ENCODE measurements around the gene ZNF473. TPM values are rescaled to one million over a fixed set of nuclear protein-coding genes. Genes with fewer than 3 reads are reported as not detected.

Gene ZNF473
- total and polyA plus RNA-seq, 2 donors (not counting 1 experiment from before 2014, with no cell fraction given): 5.5 to 9.8 TPM

- H3K27me3 Mint-ChIP-seq: no peaks in the 10 kb centered on the region
Measured at GRCh38 chr19:50008532-50008931, 17.3 kb upstream of the ZNF473 start.

GRCh38 chr19:50016225-50016807, 9.5 kb upstream of the ZNF473 start:
- H3K79me2 ChIP-seq (ENCODE audit: control insufficient read depth, insufficient read depth, low read length): peaks cover 29% of the 10 kb centered on the region
- DNase-seq (no peak), ATAC-seq (ENCODE audit: low read depth) (no peak)
- peaks cover 0 to 3% (median 0%) of the 10 kb centered on the region in 3 donors for H3K9me3 ChIP-seq (ENCODE audit: control extremely low read depth in 1 of 3, control insufficient read depth in 2 of 3, insufficient read depth in 1 of 3, low read length in 2 of 3)
- no peak for TF ChIP-seq CTCF (IDR thresholded peaks at IDR 0.05)
- TF ChIP-seq EZH2 (IDR thresholded peaks at IDR 0.05; ENCODE audit: borderline replicate concordance, insufficient read depth, low read depth, low read length, poor library complexity, severe bottlenecking): no peak
- no peak overlapping the region for H3K4me3 ChIP-seq (ENCODE audit: control extremely low read depth in 1 of 5, extremely low read depth in 1 of 5, insufficient read depth in 1 of 5, low read depth in 2 of 5, low read length in 4 of 5)
- ChIA-PET POLR2A (no interaction called here), CTCF (no interaction called here)
- H3K4me1 ChIP-seq (ENCODE audit: control insufficient read depth in 2 of 2, insufficient read depth in 2 of 2, low read length in 2 of 2): no peaks in the 10 kb centered on the region
- no peaks in the 10 kb centered on the region for H3K9me3 Mint-ChIP-seq (ENCODE audit: insufficient read depth)
- WGBS (ENCODE audit: insufficient coverage): 100% methylated on average over 1 of the region's 1 CpG
- H3K27me3 ChIP-seq (replicated peaks in 1 of 4; ENCODE audit: control extremely low read depth in 1 of 4, control insufficient read depth in 3 of 4, insufficient read depth in 4 of 4, low read length in 3 of 4): no peaks in the 10 kb centered on the region
- H3K27ac Mint-ChIP-seq: no peak overlapping the region
- peaks cover 28% of the 10 kb centered on the region for H4K20me1 ChIP-seq (ENCODE audit: control insufficient read depth, insufficient read depth, low read length, poor library complexity, severe bottlenecking)
- H2AFZ ChIP-seq (ENCODE audit: insufficient read depth, low read depth, low read length, poor library complexity, severe bottlenecking): no peak overlapping the region
- no peaks in the 10 kb centered on the region for H3K27me3 Mint-ChIP-seq
- peaks cover 11 to 60% of the 10 kb centered on the region in 2 experiments for H3K36me3 ChIP-seq (replicated peaks in 1 of 2; ENCODE audit: control extremely low read depth in 1 of 2, control insufficient read depth in 1 of 2, extremely low read depth in 1 of 2, insufficient read depth in 2 of 2, low read length in 1 of 2)
- peaks cover 1% of the 10 kb centered on the region for H3K4me1 Mint-ChIP-seq
- no peak overlapping the region for H3K27ac ChIP-seq (ENCODE audit: low read length in 2 of 2)
- no peak overlapping the region for H3K4me2 ChIP-seq (replicated peaks; ENCODE audit: low read depth, low read length, poor library complexity, severe bottlenecking)
- intact Hi-C loops (cut with micrococcal nuclease): no loop called here
- H3K9ac ChIP-seq (ENCODE audit: low read length): no peak overlapping the region
- no peak overlapping the region for H3K4me3 Mint-ChIP-seq

More at GRCh38 chr19:50008532-50008931, 17.3 kb upstream of the ZNF473 start:
- Histone ChIP-seq H3K27ac (ENCODE audit: low read length in 2 of 2) (no peak overlapping the region), H3K9ac (ENCODE audit: low read length) (no peak overlapping the region), H3K36me3 (replicated peaks in 1 of 2; ENCODE audit: control extremely low read depth in 1 of 2, control insufficient read depth in 1 of 2, extremely low read depth in 1 of 2, insufficient read depth in 2 of 2, low read length in 1 of 2) (peaks cover 0 to 63% of the 10 kb centered on the region in 2 experiments), H2AFZ (ENCODE audit: insufficient read depth, low read depth, low read length, poor library complexity, severe bottlenecking) (no peak overlapping the region), H3K4me2 (replicated peaks; ENCODE audit: low read depth, low read length, poor library complexity, severe bottlenecking) (no peak overlapping the region), H3K4me1 (ENCODE audit: control insufficient read depth in 2 of 2, insufficient read depth in 2 of 2, low read length in 2 of 2) (no peaks in the 10 kb centered on the region), H3K27me3 (replicated peaks in 1 of 4; ENCODE audit: control extremely low read depth in 1 of 4, control insufficient read depth in 3 of 4, insufficient read depth in 4 of 4, low read length in 3 of 4) (no peaks in the 10 kb centered on the region), H3K79me2 (ENCODE audit: control insufficient read depth, insufficient read depth, low read length) (peaks cover 8% of the 10 kb centered on the region), H4K20me1 (ENCODE audit: control insufficient read depth, insufficient read depth, low read length, poor library complexity, severe bottlenecking) (peaks cover 30% of the 10 kb centered on the region), H3K9me3 (ENCODE audit: control extremely low read depth in 1 of 3, control insufficient read depth in 2 of 3, insufficient read depth in 1 of 3, low read length in 2 of 3) (no peaks in the 10 kb centered on the region), H3K4me3 (ENCODE audit: control extremely low read depth in 1 of 5, extremely low read depth in 1 of 5, insufficient read depth in 1 of 5, low read depth in 2 of 5, low read length in 4 of 5) (no peak overlapping the region)
- ChIA-PET POLR2A (no interaction called here), CTCF (no interaction called here)
- DNase-seq: no peak
- ATAC-seq (ENCODE audit: low read depth): no peak
- Mint-ChIP-seq H3K9me3 (ENCODE audit: insufficient read depth) (no peaks in the 10 kb centered on the region), H3K4me1 (peaks cover 2% of the 10 kb centered on the region), H3K4me3 (no peak overlapping the region), H3K27ac (no peak overlapping the region)
- 94% methylated on average over 10 of the region's 10 CpGs for WGBS (ENCODE audit: insufficient coverage)
- TF ChIP-seq EZH2 (IDR thresholded peaks at IDR 0.05; ENCODE audit: borderline replicate concordance, insufficient read depth, low read depth, low read length, poor library complexity, severe bottlenecking) (no peak), CTCF (IDR thresholded peaks at IDR 0.05) (no peak)
- intact Hi-C loops (cut with micrococcal nuclease): no loop called here

Data from B cell (primary cell).